ENCODE data around the gene ZNF618.
"Not testable (repeated sequence)": the region's sequence is repeated elsewhere in the genome, so short reads cannot be mapped to it uniquely, and the experiment has no call there.

The ZNF618 gene

GRCh38 chr9:114034196-114034595 lies 158.1 kb downstream of the ZNF618 start:
- H3K27me3 ChIP-seq (ENCODE audit: control insufficient read depth, insufficient read depth, low read length): no peaks in the 10 kb centered on the region
- H3K36me3 ChIP-seq (ENCODE audit: control insufficient read depth, insufficient read depth, low read length): peaks cover 54% of the 10 kb centered on the region
- no peak overlapping the region for H3K9ac ChIP-seq (ENCODE audit: low read depth, low read length)
- H3K4me3 ChIP-seq (ENCODE audit: low read depth, low read length): no peak overlapping the region
- no peak overlapping the region for H3K27ac ChIP-seq (ENCODE audit: low read depth, low read length)
- no peaks in the 10 kb centered on the region for H3K9me3 ChIP-seq (ENCODE audit: control insufficient read depth, insufficient read depth, low read length)
- peaks cover 11% of the 10 kb centered on the region for H3K4me1 ChIP-seq (ENCODE audit: control insufficient read depth, insufficient read depth, low read length)

DNA sequence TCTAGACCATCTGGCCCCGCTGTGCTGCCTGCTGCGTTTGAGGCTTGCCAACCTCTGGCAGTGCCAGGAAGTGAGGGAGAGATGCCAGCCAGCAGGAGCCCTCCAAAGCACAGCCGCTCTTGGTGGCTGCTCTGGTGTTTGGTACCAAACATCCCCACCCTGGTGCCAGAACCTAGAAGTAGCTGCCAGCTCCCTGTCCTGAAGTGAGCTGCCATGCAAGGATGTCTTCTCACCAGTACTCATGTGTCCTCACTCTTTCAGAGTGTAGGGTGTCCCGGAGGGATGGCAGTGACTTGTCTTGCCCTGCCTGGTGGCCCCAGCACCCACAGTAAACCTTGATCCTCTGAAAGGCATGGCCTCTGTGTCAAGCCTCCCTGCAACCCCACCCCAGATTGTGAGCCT lies 158.6 kb downstream of the ZNF618 start:
- Histone ChIP-seq H3K9ac (ENCODE audit: low read depth, low read length) (no peak overlapping the region), H3K36me3 (ENCODE audit: control insufficient read depth, insufficient read depth, low read length) (peaks cover 52% of the 10 kb centered on the region), H3K27ac (ENCODE audit: low read depth, low read length) (no peak overlapping the region), H3K27me3 (ENCODE audit: control insufficient read depth, insufficient read depth, low read length) (no peaks in the 10 kb centered on the region), H3K4me1 (ENCODE audit: control insufficient read depth, insufficient read depth, low read length) (peaks cover 11% of the 10 kb centered on the region), H3K4me3 (ENCODE audit: low read depth, low read length) (no peak overlapping the region), H3K9me3 (ENCODE audit: control insufficient read depth, insufficient read depth, low read length) (no peaks in the 10 kb centered on the region)

DNA sequence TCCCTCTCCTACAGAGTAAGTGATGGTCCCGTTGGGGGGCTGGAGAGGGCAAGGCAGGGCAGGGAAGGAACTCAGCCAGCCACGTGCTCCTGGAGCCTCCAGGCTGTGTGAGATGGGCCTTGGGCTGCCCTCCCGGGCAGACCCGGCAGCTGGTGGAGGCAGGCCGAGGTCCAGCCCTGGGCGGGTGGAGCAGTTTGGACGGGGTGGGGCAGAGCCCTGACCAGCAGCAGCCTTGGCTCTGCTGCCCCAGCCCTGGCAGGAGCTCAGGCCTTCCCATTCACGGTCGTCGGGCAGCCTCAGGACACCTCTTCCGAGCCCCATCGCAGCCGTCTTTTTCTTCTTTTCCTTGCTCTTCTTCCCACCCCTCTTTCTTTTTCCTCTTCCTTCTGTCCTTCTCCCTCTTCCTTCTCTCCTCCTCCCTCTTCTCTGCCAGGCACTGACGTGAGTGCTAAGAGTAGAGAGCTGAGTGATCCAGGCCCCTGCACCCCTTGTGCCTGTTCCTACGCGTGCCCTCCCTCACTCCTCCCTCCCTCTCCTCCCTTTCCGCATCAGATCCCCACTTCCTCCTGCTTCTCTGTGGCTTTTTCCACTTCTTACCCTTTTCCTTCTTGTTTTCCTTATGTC lies 159.2 kb downstream of the ZNF618 start:
- Histone ChIP-seq H3K36me3 (ENCODE audit: control insufficient read depth, insufficient read depth, low read length) (peaks cover 51% of the 10 kb centered on the region), H3K9ac (ENCODE audit: low read depth, low read length) (no peak overlapping the region), H3K27ac (ENCODE audit: low read depth, low read length) (no peak overlapping the region), H3K27me3 (ENCODE audit: control insufficient read depth, insufficient read depth, low read length) (no peaks in the 10 kb centered on the region), H3K4me3 (ENCODE audit: low read depth, low read length) (no peak overlapping the region), H3K4me1 (ENCODE audit: control insufficient read depth, insufficient read depth, low read length) (peaks cover 11% of the 10 kb centered on the region), H3K9me3 (ENCODE audit: control insufficient read depth, insufficient read depth, low read length) (no peaks in the 10 kb centered on the region)

GRCh38 chr9:114035845-114036801 lies 160.0 kb downstream of the ZNF618 start:
- peaks cover 11% of the 10 kb centered on the region for H3K4me1 ChIP-seq (ENCODE audit: control insufficient read depth, insufficient read depth, low read length)
- H3K9me3 ChIP-seq (ENCODE audit: control insufficient read depth, insufficient read depth, low read length): no peaks in the 10 kb centered on the region
- H3K27me3 ChIP-seq (ENCODE audit: control insufficient read depth, insufficient read depth, low read length): no peaks in the 10 kb centered on the region
- no peak overlapping the region for H3K9ac ChIP-seq (ENCODE audit: low read depth, low read length)
- H3K4me3 ChIP-seq (ENCODE audit: low read depth, low read length): no peak overlapping the region
- no peak overlapping the region for H3K27ac ChIP-seq (ENCODE audit: low read depth, low read length)
- H3K36me3 ChIP-seq (ENCODE audit: control insufficient read depth, insufficient read depth, low read length): peaks cover 46% of the 10 kb centered on the region

DNA sequence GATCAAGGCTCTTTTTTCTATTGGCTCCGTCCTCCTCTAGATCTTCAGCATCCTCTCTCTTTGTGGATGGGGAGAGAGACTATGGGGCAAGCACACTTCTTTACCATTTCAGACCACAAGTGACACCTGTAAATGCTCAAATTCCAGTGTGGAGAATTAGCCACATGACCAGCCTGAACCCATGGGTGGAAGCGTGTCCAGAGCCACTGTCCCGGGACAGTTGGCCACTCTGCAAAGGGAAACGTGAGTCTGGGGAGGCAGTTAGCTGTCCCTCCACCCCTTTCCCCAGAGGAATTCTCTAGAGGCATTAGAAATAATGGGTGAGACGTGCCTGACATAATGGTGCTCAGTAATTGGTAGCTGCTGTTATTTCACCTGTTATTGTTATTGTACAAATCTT lies 161.1 kb downstream of the ZNF618 start:
- no peaks in the 10 kb centered on the region for H3K9me3 ChIP-seq (ENCODE audit: control insufficient read depth, insufficient read depth, low read length)
- no peak overlapping the region for H3K27ac ChIP-seq (ENCODE audit: low read depth, low read length)
- no peaks in the 10 kb centered on the region for H3K27me3 ChIP-seq (ENCODE audit: control insufficient read depth, insufficient read depth, low read length)
- peaks cover 11% of the 10 kb centered on the region for H3K4me1 ChIP-seq (ENCODE audit: control insufficient read depth, insufficient read depth, low read length)
- peaks cover 43% of the 10 kb centered on the region for H3K36me3 ChIP-seq (ENCODE audit: control insufficient read depth, insufficient read depth, low read length)
- H3K4me3 ChIP-seq (ENCODE audit: low read depth, low read length): no peak overlapping the region
- no peak overlapping the region for H3K9ac ChIP-seq (ENCODE audit: low read depth, low read length)

DNA sequence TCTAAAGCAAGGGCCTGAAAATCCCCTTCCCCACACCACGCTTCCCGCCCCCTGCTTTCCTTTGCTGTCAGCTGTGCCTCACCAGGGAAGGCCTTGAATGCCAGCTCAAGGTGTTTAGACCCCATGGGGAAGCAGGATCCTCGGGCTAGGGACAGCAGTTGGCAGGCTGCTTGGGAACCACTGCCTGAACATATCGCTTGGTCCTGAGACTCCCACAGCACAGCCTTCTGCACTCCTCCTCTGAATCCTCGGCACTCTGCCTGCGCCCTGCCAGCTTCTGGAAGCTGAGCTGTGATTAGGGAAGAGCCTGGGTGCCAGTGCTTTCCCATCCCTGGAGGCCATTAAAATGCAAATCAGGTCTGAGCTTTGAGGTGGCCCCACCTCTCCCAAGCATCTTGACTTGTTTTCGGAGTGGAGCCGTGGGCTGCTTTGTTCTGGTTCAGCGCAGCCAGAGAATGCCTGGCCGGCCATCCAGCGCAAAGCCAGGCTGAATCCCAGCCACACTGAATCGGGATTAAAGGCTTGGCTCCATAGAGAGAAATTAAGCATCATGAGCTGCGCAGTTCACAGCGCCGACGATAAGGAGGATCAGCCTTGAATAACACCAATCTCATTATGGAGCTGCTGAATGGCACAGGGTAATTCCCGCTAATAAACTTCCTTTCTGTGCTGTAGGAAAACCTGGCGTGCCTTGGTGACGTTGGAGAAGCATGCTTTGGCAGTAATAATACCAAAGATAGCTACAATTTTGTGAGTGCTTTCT lies 162.0 kb downstream of the ZNF618 start:
- no peak overlapping the region for H3K4me3 ChIP-seq (ENCODE audit: low read depth, low read length)
- peak overlapping the region; percentile 60 for H3K27ac ChIP-seq (ENCODE audit: low read depth, low read length)
- H3K9me3 ChIP-seq (ENCODE audit: control insufficient read depth, insufficient read depth, low read length): no peaks in the 10 kb centered on the region
- no peak overlapping the region for H3K9ac ChIP-seq (ENCODE audit: low read depth, low read length)
- no peaks in the 10 kb centered on the region for H3K27me3 ChIP-seq (ENCODE audit: control insufficient read depth, insufficient read depth, low read length)
- H3K36me3 ChIP-seq (ENCODE audit: control insufficient read depth, insufficient read depth, low read length): peaks cover 37% of the 10 kb centered on the region
- H3K4me1 ChIP-seq (ENCODE audit: control insufficient read depth, insufficient read depth, low read length): peaks cover 11% of the 10 kb centered on the region

- Histone ChIP-seq H3K4me1 (ENCODE audit: control insufficient read depth, insufficient read depth, low read length) (peaks cover 11% of the 10 kb centered on the region), H3K9me3 (ENCODE audit: control insufficient read depth, insufficient read depth, low read length) (no peaks in the 10 kb centered on the region), H3K4me3 (ENCODE audit: low read depth, low read length) (no peak overlapping the region), H3K9ac (ENCODE audit: low read depth, low read length) (no peak overlapping the region), H3K27ac (ENCODE audit: low read depth, low read length) (peak overlapping the region; percentile 60), H3K27me3 (ENCODE audit: control insufficient read depth, insufficient read depth, low read length) (no peaks in the 10 kb centered on the region), H3K36me3 (ENCODE audit: control insufficient read depth, insufficient read depth, low read length) (peaks cover 33% of the 10 kb centered on the region)
Observed at GRCh38 chr9:114038724-114039313, 162.7 kb downstream of the ZNF618 start.

GRCh38 chr9:114039484-114039883 lies 163.4 kb downstream of the ZNF618 start:
- Histone ChIP-seq H3K36me3 (ENCODE audit: control insufficient read depth, insufficient read depth, low read length) (peaks cover 27% of the 10 kb centered on the region), H3K27ac (ENCODE audit: low read depth, low read length) (no peak overlapping the region), H3K9ac (ENCODE audit: low read depth, low read length) (no peak overlapping the region), H3K9me3 (ENCODE audit: control insufficient read depth, insufficient read depth, low read length) (no peaks in the 10 kb centered on the region), H3K4me1 (ENCODE audit: control insufficient read depth, insufficient read depth, low read length) (peaks cover 11% of the 10 kb centered on the region), H3K4me3 (ENCODE audit: low read depth, low read length) (no peak overlapping the region), H3K27me3 (ENCODE audit: control insufficient read depth, insufficient read depth, low read length) (no peaks in the 10 kb centered on the region)

DNA sequence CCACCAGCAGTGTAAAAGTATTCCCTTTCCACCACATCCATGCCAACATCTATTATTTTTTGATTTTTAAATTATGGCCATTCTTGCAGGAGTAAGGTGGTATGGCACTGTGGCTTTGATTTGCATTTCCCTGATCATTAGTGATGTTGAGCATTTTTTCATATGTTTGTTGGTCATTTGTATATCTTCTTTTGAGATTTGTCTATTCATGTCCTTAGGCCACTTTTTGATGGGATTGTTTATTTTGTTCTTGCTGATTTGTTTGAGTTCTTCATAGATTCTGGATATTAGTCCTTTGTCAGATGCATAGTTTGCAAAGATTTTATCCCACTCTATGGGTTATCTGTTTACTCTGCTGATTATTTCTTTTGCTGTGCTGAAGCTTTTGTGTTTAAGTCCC lies 167.6 kb downstream of the ZNF618 start:
- not testable (repeated sequence) for H3K9ac ChIP-seq (ENCODE audit: low read depth, low read length); H3K27ac ChIP-seq (ENCODE audit: low read depth, low read length); H3K27me3 ChIP-seq (ENCODE audit: control insufficient read depth, insufficient read depth, low read length); H3K4me3 ChIP-seq (ENCODE audit: low read depth, low read length); H3K4me1 ChIP-seq (ENCODE audit: control insufficient read depth, insufficient read depth, low read length); H3K9me3 ChIP-seq (ENCODE audit: control insufficient read depth, insufficient read depth, low read length)
- peaks cover 16% of the 10 kb centered on the region for H3K36me3 ChIP-seq (ENCODE audit: control insufficient read depth, insufficient read depth, low read length)

DNA sequence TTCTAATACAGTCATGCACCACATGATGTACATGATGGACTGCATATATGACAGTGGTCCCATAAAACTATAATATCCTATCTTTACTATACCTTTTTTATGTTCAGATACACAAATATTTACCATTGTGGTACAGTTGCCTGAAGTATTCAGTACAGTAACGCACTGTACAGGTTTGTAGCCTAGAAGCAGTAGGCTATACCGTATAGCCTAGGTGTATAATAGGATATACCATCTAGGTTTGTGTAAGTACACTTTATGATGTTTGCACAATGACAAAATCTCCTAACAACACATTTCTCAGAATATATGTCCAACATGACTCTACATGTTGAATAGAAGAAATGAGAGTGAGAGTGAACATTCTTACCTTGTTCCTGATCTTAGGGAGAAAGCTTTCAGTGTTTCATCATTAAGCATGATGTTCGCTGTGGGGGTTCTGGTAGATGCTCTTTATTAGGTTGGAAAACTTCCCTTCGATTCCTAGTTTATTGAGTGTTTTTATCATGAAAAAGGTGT lies 170.2 kb downstream of the ZNF618 start:
- no peak overlapping the region for H3K27ac ChIP-seq (ENCODE audit: low read depth, low read length)
- H3K9me3 ChIP-seq (ENCODE audit: control insufficient read depth, insufficient read depth, low read length): no peaks in the 10 kb centered on the region
- H3K36me3 ChIP-seq (ENCODE audit: control insufficient read depth, insufficient read depth, low read length): peaks cover 29% of the 10 kb centered on the region
- H3K4me1 ChIP-seq (ENCODE audit: control insufficient read depth, insufficient read depth, low read length): no peaks in the 10 kb centered on the region
- H3K9ac ChIP-seq (ENCODE audit: low read depth, low read length): no peak overlapping the region
- no peak overlapping the region for H3K4me3 ChIP-seq (ENCODE audit: low read depth, low read length)
- no peaks in the 10 kb centered on the region for H3K27me3 ChIP-seq (ENCODE audit: control insufficient read depth, insufficient read depth, low read length)
